ENCODE results near the gene KDSR. TPM values are rescaled to one million over a fixed set of nuclear protein-coding genes. Genes with fewer than 3 reads are reported as not detected.

Gene KDSR
- polyA plus RNA-seq (2012; ENCODE audit: insufficient read length, low read depth): 33.8 TPM

DNA sequence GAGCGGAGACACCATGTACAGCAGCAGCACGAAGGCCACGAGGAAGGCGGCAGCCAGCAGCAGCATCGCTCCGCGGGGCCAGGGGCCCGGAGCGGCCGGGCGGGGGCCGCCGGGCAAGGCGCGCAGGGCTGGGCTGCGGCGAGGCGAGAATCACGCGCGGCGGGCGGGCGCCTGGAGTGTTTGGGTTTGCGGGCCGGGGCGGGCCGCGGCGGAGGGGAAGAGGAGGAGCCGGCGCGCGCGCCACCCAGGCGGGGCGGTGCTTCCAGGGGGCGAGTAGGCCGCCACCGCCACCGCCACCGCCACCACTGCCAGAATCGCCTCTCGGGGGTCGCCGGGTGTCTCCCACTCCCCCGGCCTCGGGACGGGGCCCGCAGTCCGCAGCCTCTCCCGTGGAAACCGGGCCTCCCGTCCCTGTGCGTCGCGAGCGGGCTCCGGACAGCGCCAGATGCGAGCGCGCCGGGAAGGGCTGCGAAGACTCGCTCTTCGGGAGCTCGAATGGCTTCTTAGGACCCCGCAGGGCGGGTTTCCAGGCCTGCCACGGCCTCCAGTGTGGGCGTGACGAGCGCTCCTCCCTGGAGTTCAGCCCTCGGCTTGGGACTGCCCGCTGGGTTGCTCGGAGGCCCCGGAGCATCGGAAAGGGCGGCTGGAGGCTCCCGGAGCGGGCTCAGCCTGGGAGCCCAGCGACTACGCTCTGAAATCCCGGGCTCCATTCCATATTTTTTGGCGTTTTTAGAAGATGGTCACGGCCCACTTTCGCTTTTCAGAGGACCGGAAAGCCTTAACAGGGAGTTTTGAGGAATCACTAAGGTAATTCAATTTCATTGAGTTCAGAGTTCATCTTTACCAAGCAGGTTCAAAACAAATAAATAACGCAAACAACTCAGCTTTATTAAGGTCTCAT, at the start of gene KDSR:
KDSR (minus strand) TSS at position 154 of the 901 bp plus-strand sequence; CDS start at position 66, 88 bp downstream.
- peak; percentile 78; the same call in 1 of the 2 replicates for TF ChIP-seq TAF1 (IDR thresholded peaks at IDR 0.05; ENCODE audit: borderline replicate concordance, insufficient read depth, low read length)
- TF ChIP-seq FOXP2 (optimal IDR thresholded peaks at IDR 0.05; ENCODE audit: borderline replicate concordance, extremely low read depth, extremely low read length, insufficient read depth): peak; percentile 84
- TF ChIP-seq, protein P1, sequence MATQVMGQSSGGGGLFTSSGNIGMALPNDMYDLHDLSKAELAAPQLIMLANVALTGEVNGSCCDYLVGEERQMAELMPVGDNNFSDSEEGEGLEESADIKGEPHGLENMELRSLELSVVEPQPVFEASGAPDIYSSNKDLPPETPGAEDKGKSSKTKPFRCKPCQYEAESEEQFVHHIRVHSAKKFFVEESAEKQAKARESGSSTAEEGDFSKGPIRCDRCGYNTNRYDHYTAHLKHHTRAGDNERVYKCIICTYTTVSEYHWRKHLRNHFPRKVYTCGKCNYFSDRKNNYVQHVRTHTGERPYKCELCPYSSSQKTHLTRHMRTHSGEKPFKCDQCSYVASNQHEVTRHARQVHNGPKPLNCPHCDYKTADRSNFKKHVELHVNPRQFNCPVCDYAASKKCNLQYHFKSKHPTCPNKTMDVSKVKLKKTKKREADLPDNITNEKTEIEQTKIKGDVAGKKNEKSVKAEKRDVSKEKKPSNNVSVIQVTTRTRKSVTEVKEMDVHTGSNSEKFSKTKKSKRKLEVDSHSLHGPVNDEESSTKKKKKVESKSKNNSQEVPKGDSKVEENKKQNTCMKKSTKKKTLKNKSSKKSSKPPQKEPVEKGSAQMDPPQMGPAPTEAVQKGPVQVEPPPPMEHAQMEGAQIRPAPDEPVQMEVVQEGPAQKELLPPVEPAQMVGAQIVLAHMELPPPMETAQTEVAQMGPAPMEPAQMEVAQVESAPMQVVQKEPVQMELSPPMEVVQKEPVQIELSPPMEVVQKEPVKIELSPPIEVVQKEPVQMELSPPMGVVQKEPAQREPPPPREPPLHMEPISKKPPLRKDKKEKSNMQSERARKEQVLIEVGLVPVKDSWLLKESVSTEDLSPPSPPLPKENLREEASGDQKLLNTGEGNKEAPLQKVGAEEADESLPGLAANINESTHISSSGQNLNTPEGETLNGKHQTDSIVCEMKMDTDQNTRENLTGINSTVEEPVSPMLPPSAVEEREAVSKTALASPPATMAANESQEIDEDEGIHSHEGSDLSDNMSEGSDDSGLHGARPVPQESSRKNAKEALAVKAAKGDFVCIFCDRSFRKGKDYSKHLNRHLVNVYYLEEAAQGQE (IDR thresholded peaks at IDR 0.05; ENCODE audit: insufficient read depth in 1 of 2, low read depth in 2 of 2, low read length in 2 of 2): peak in 1 of 2 experiments; percentile 52; a peak in 2 of 4 replicates
- peak; percentile 55; the same call in 1 of the 2 replicates for TF ChIP-seq SIN3A (IDR thresholded peaks at IDR 0.05; ENCODE audit: borderline replicate concordance, insufficient read depth, low read length)
- peak; percentile 99 for TF ChIP-seq POLR2AphosphoS5 (IDR thresholded peaks at IDR 0.05; ENCODE audit: low read depth, low read length)

- TF ChIP-seq FOXP2 (optimal IDR thresholded peaks at IDR 0.05; ENCODE audit: borderline replicate concordance, extremely low read depth, extremely low read length, insufficient read depth): no peak
- TF ChIP-seq POLR2AphosphoS5 (IDR thresholded peaks at IDR 0.05; ENCODE audit: low read depth, low read length): no peak
- TF ChIP-seq TAF1 (IDR thresholded peaks at IDR 0.05; ENCODE audit: borderline replicate concordance, insufficient read depth, low read length): no peak
- TF ChIP-seq, protein P1 (IDR thresholded peaks at IDR 0.05; ENCODE audit: insufficient read depth in 1 of 2, low read depth in 2 of 2, low read length in 2 of 2): no peak
- TF ChIP-seq SIN3A (IDR thresholded peaks at IDR 0.05; ENCODE audit: borderline replicate concordance, insufficient read depth, low read length): no peak
Measured at GRCh38 chr18:63412953-63413352, 45.9 kb upstream of the KDSR start.

GRCh38 chr18:63410792-63411191, 43.8 kb upstream of the KDSR start:
- no peak for TF ChIP-seq POLR2AphosphoS5 (IDR thresholded peaks at IDR 0.05; ENCODE audit: low read depth, low read length)
- TF ChIP-seq, protein P1 (IDR thresholded peaks at IDR 0.05; ENCODE audit: insufficient read depth in 1 of 2, low read depth in 2 of 2, low read length in 2 of 2): no peak
- TF ChIP-seq SIN3A (IDR thresholded peaks at IDR 0.05; ENCODE audit: borderline replicate concordance, insufficient read depth, low read length): no peak
- no peak for TF ChIP-seq TAF1 (IDR thresholded peaks at IDR 0.05; ENCODE audit: borderline replicate concordance, insufficient read depth, low read length)
- TF ChIP-seq FOXP2 (optimal IDR thresholded peaks at IDR 0.05; ENCODE audit: borderline replicate concordance, extremely low read depth, extremely low read length, insufficient read depth): no peak

GRCh38 chr18:63409301-63409700, 42.3 kb upstream of the KDSR start:
- TF ChIP-seq FOXP2 (optimal IDR thresholded peaks at IDR 0.05; ENCODE audit: borderline replicate concordance, extremely low read depth, extremely low read length, insufficient read depth) (no peak), POLR2AphosphoS5 (IDR thresholded peaks at IDR 0.05; ENCODE audit: low read depth, low read length) (no peak), TAF1 (IDR thresholded peaks at IDR 0.05; ENCODE audit: borderline replicate concordance, insufficient read depth, low read length) (no peak), SIN3A (IDR thresholded peaks at IDR 0.05; ENCODE audit: borderline replicate concordance, insufficient read depth, low read length) (no peak)
- TF ChIP-seq, protein P1 (IDR thresholded peaks at IDR 0.05; ENCODE audit: insufficient read depth in 1 of 2, low read depth in 2 of 2, low read length in 2 of 2): no peak

All from PFSK-1 (cell line).